Measurements from ENCODE around the gene MYO16. TPM values are rescaled to one million over a fixed set of nuclear protein-coding genes. Genes with fewer than 3 reads are reported as not detected.

MYO16 gene
- total RNA-seq, 1 donor = not detected

DNA sequence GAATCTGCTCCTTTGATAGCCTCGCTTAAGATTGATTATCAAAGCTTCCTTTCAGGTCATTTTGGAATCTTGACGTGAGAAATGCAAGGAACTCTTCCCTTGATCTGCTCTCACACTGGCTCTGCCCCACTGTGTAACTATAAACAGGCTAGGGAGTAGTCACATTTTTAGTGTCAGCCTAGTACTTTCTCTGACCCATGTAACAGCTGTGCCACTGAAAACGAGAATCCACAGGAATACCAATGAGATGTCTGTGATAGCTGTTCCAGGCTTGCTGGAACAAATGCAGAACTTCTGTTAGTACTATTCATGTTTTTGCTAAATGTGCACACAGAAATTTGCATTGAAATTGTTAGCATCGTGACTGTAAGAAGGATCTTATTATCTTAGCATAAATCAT, 221.3 kb downstream of the MYO16 start:
- Histone ChIP-seq H3K27ac (ENCODE audit: low read depth, low read length) (no peak overlapping the region), H4K20me1 (ENCODE audit: insufficient read depth, low read length) (no peaks in the 10 kb centered on the region), H3K27me3 (ENCODE audit: insufficient read depth, low read length) (no peaks in the 10 kb centered on the region), H3K4me1 (ENCODE audit: insufficient read depth, low read length) (no peaks in the 10 kb centered on the region), H3K9me3 (ENCODE audit: low read depth, low read length) (no peaks in the 10 kb centered on the region), H3K36me3 (ENCODE audit: insufficient read depth, low read length) (no peaks in the 10 kb centered on the region), H3K4me3 (ENCODE audit: insufficient read depth, low read length) (no peak overlapping the region), H3K79me2 (ENCODE audit: insufficient read depth, low read length) (no peaks in the 10 kb centered on the region), H2AFZ (ENCODE audit: low read length) (no peak overlapping the region), H3K4me2 (ENCODE audit: insufficient read depth, low read length) (no peak overlapping the region)
- no peak for DNase-seq (ENCODE audit: insufficient read length, low spot score, missing footprints)
- TF ChIP-seq, protein P1, sequence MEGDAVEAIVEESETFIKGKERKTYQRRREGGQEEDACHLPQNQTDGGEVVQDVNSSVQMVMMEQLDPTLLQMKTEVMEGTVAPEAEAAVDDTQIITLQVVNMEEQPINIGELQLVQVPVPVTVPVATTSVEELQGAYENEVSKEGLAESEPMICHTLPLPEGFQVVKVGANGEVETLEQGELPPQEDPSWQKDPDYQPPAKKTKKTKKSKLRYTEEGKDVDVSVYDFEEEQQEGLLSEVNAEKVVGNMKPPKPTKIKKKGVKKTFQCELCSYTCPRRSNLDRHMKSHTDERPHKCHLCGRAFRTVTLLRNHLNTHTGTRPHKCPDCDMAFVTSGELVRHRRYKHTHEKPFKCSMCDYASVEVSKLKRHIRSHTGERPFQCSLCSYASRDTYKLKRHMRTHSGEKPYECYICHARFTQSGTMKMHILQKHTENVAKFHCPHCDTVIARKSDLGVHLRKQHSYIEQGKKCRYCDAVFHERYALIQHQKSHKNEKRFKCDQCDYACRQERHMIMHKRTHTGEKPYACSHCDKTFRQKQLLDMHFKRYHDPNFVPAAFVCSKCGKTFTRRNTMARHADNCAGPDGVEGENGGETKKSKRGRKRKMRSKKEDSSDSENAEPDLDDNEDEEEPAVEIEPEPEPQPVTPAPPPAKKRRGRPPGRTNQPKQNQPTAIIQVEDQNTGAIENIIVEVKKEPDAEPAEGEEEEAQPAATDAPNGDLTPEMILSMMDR (IDR thresholded peaks at IDR 0.05; ENCODE audit: extremely low read depth, low read depth, low read length) = no peak

DNA sequence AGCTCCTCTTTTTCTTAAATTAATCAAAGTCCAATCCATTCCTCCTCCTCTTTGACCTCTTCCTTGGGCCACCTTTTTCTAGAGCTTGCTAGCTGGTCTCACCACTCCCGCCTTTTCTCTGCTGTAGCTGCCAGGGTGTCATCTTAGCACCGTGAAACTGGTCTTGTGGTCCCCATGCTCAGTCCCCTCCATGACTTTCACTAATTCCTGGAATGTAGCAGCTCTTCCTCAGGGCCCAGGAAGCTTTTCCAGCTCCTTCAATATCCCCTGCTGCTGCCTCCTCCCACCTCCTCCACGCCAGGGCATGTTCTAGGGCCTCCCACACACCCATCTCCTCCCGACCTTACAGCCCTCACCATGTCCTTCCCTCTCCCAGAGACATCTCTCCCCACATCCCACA, 222.2 kb downstream of the MYO16 start:
- Histone ChIP-seq H3K27ac (ENCODE audit: low read depth, low read length) (no peak overlapping the region), H4K20me1 (ENCODE audit: insufficient read depth, low read length) (no peaks in the 10 kb centered on the region), H3K27me3 (ENCODE audit: insufficient read depth, low read length) (no peaks in the 10 kb centered on the region), H3K4me3 (ENCODE audit: insufficient read depth, low read length) (no peak overlapping the region), H3K79me2 (ENCODE audit: insufficient read depth, low read length) (no peaks in the 10 kb centered on the region), H3K9me3 (ENCODE audit: low read depth, low read length) (no peaks in the 10 kb centered on the region), H3K36me3 (ENCODE audit: insufficient read depth, low read length) (no peaks in the 10 kb centered on the region), H2AFZ (ENCODE audit: low read length) (no peak overlapping the region), H3K4me1 (ENCODE audit: insufficient read depth, low read length) (no peaks in the 10 kb centered on the region), H3K4me2 (ENCODE audit: insufficient read depth, low read length) (no peak overlapping the region)
- TF ChIP-seq, protein P1 (IDR thresholded peaks at IDR 0.05; ENCODE audit: extremely low read depth, low read depth, low read length) = no peak
- DNase-seq (ENCODE audit: insufficient read length, low spot score, missing footprints) = no peak

DNA sequence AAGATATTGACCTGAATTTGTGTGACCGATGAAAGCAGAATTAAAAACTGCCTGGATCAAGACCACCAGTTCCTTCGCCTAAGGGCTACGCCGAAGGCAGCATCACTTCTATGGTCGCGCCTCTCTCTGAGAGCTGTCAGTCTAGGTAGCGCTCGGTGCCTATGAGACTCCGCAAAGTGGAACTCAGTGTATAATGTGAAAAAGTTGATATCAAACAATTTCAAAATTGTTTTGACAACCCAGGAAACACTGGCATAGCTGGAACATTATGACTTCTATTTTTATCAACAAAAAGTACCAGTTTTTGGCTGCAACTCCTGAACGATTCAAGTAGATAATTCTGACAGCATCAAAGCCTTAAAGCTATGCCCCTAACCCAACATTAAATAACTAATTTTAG, 223.6 kb downstream of the MYO16 start:
- no peak overlapping the region for H2AFZ ChIP-seq (ENCODE audit: low read length)
- H4K20me1 ChIP-seq (ENCODE audit: insufficient read depth, low read length) = no peaks in the 10 kb centered on the region
- no peak overlapping the region for H3K4me2 ChIP-seq (ENCODE audit: insufficient read depth, low read length)
- TF ChIP-seq, protein P1 (IDR thresholded peaks at IDR 0.05; ENCODE audit: extremely low read depth, low read depth, low read length) = no peak
- H3K27ac ChIP-seq (ENCODE audit: low read depth, low read length) = no peak overlapping the region
- H3K27me3 ChIP-seq (ENCODE audit: insufficient read depth, low read length) = no peaks in the 10 kb centered on the region
- no peaks in the 10 kb centered on the region for H3K36me3 ChIP-seq (ENCODE audit: insufficient read depth, low read length)
- no peaks in the 10 kb centered on the region for H3K9me3 ChIP-seq (ENCODE audit: low read depth, low read length)
- no peaks in the 10 kb centered on the region for H3K4me1 ChIP-seq (ENCODE audit: insufficient read depth, low read length)
- DNase-seq (ENCODE audit: insufficient read length, low spot score, missing footprints) = no peak
- no peaks in the 10 kb centered on the region for H3K79me2 ChIP-seq (ENCODE audit: insufficient read depth, low read length)
- H3K4me3 ChIP-seq (ENCODE audit: insufficient read depth, low read length) = no peak overlapping the region

DNA sequence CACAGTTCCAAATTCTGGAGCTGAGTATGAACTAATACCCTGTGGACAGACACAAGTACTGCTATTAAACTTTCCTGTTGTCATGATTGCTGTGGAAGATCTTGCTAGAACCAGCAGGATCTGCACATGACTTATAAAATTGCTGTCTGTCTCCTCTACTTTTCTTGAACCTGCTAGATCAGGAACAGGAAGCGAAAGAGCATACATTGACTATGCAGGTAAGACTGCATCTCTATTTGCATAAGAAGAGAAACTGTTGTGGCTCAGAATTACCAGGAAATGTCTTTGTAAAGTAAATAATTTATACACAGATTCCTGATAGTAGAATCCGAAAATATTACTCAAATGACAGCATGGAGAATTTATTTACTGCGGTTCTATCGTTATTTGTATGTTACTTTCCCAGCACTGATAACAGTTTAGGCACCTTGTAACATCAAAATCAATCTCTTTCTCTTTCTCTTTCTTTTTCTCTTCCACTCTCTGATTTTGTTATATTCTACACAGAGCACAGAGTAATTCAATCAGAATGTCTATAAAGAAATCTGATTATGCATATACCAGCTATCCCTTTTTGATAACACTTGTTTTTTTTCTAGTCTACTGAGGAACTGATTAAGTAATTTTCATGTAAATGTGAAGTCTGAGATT, 226.5 kb downstream of the MYO16 start:
- no peak overlapping the region for H3K4me3 ChIP-seq (ENCODE audit: insufficient read depth, low read length)
- H3K4me1 ChIP-seq (ENCODE audit: insufficient read depth, low read length) = no peaks in the 10 kb centered on the region
- H3K9me3 ChIP-seq (ENCODE audit: low read depth, low read length) = no peaks in the 10 kb centered on the region
- H3K79me2 ChIP-seq (ENCODE audit: insufficient read depth, low read length) = no peaks in the 10 kb centered on the region
- no peak overlapping the region for H2AFZ ChIP-seq (ENCODE audit: low read length)
- H3K27ac ChIP-seq (ENCODE audit: low read depth, low read length) = no peak overlapping the region
- no peak overlapping the region for H3K4me2 ChIP-seq (ENCODE audit: insufficient read depth, low read length)
- H3K27me3 ChIP-seq (ENCODE audit: insufficient read depth, low read length) = no peaks in the 10 kb centered on the region
- H4K20me1 ChIP-seq (ENCODE audit: insufficient read depth, low read length) = no peaks in the 10 kb centered on the region
- H3K36me3 ChIP-seq (ENCODE audit: insufficient read depth, low read length) = no peaks in the 10 kb centered on the region
- DNase-seq (ENCODE audit: insufficient read length, low spot score, missing footprints) = no peak
- TF ChIP-seq, protein P1 (IDR thresholded peaks at IDR 0.05; ENCODE audit: extremely low read depth, low read depth, low read length) = no peak

Measured in osteoblast (primary cell).